T-helper 2 cell (primary cell): ENCODE data around the gene IL22RA1.

Source experiments
- DNase-seq, 5 experiments: peaks; one replicate each; pipeline versions ENCODE4 v3.0.0 to v3.0.0-alpha.2; 2012 to 2022

The IL22RA1 gene

DNA sequence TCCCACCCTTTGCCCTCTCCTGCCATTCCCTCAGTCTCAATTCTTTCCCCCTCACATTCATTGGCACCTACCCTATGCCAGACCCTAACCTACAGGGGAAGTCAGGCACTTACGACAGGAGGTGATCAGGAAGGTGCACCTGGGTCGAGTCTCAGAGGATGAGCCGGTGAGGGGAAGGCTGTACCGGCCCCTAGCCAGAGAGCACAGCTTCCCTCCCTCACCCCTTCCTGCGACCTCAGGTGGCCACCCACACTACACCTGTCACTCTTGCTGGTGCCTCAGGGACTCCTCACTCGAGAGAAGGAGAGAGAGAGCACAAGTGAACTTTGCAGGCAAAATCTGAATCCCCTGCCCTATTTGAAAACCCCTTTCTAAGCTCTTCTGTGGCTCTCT is 29.3 kb downstream of the IL22RA1 start:
- no peak for DNase-seq

DNA sequence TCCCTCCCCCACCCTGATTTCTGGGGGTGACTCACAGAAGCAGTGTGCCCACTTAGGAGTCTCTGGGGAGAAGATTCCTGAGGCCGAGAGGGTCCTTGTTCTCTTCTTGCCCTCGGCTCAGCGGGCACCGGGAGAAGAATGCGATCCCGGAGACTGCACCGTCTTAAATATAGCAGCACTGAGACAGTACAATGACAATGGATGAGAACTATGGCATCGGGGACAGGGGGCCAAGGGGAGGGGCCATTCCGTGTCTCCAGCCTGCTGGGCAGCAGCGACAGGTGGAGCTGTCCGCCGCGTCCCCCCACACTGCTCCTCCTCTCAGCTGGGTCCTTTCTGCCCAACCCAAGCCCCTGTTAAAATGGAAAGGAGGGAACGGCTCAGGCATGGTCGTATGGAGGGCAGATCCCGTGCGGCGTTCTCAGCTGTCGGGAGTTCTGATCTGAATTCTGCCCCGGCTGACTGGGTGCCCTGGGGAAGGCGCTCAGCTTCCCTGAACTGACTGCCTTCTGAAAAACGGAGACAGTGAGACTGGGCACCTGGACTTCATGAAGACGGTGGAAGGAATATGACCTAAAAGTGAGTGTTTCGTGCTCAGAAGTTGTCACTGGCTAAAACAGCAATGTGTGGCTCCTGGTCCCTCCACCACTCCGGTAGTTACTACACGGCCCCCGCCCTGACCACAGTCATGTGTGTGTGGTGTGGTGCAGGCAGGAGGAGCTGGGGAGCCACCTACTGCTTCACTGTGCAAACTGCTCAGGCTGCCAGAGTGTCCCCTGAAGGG is 30.8 kb downstream of the IL22RA1 start, which contains the start of gene MYOM3:
Gene MYOM3 (minus strand): TSS at position 140 of the 784 bp plus-strand sequence. CDS start 3,499 bp downstream, outside the sequence.
- peak in 4 of 5 experiments; percentile 13 to 79 (median 22) for DNase-seq

DNA sequence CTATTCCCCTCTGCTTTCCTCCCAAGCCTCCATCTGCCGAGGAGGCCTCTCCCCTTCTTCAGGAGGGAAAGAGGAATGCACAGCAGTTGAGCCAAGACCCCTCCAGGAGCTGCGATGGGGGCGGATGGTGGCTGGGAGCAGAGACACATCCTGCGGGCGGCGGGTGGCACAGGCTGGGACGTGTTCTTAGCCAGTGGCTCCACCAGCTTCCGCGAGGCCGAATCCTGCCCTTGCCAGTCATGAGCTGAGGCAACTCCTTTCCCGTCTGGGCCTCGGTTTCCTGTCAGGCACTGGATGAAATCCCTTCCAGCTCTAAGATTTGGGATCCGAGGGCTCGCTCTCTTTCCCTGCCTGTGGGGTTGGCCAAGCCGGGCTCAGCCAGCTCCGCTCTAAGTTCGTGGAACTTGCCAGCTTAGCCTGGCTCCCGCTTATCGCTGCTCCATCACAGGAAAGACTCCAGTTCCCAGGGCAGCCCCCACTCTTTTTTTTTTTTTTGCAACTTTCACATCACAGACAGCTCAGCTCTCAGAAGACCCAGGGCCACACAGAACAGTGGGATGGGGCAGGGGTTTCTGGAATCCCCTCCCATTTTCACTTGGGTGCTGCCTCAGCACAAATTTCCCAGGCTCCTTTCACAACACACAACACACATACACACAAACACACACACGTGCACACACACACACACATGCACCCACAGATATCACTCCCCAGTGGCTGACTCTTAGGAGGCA is 31.5 kb downstream of the IL22RA1 start:
- DNase-seq: no peak

DNA sequence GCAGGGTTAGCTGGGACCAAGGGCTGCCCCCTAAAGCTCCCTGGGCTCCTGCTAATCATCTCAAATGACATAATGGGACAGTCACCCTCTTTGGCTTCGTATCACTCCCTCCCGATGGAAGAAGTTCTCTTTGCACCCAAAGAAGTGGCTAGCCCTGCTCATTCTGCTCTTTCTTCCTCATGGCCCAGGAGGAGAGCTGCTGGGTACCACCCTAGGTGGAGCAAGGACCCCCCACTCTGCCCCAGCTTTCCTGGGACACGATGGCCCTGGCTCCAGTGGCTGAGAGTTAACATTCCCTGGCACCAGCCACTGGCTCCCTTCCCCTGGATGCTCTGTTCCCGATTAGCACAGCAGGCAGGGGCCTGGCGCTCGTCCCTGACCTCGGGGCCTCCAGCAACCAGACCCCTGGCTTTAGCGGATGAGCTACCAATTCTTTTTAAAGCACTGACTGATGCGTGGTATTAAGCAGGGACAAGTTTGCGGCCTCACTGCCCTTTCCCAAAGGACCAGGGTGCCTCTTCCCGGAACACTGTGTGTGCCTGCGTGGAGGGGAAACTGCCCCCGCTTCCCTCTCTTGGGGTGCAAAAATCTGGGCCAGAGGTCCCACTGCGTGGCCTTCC is 32.2 kb downstream of the IL22RA1 start:
- DNase-seq: no peak

DNA sequence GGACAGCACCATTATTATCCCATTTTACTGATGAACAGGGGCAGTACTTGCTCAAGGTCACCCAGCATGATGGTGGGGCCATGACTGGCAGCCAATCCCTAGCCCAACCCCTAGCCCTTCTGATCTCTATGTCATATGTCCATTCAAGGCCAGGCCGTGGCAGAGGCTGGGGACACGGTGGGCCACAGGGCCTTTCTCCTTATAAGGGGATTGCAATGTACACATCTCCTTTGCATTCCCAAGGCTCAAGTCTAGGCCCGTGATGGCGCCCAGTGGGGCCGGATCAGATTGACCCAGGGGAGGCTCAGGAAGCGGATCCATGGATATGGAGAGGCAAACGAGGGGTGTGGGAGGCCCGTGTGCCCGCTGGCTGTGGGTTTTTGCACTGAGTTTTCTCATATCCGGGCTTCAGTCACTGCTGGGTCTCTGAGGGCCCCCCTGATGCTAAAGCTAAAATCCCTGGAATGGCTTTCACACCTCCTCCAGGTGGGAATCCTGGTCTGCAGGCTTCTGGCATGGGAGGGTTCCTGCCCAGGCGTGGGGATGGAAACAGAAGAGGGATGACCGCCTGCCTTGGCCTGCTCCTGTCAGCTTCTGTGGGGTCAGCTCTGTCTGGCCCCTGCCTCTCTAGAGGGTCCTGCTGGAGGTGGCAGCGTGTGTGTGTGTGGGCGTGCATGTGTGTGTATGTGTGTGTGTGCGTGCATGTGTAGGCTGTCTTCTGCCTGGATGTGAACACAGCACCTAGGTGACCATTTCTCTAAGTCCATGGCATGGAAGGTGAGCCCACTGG is 33.1 kb downstream of the IL22RA1 start:
- DNase-seq: peak in 1 of 5 experiments; percentile 11

DNA sequence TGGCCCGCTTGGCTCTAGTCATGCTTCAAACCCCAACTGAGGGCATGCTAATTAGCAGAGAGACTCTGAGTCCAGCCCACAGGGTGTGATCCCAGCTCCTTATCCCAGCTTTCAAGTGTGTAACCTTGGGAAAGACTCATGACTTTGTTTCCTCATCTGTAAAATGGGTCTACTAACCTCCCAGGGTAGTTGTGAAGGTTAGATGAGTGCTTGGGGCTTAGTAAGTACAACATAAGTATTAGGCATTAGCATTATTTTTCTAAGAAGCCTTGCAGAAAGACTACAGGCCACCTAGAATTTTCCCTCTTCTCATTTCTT is 33.8 kb downstream of the IL22RA1 start:
- DNase-seq: no peak

DNA sequence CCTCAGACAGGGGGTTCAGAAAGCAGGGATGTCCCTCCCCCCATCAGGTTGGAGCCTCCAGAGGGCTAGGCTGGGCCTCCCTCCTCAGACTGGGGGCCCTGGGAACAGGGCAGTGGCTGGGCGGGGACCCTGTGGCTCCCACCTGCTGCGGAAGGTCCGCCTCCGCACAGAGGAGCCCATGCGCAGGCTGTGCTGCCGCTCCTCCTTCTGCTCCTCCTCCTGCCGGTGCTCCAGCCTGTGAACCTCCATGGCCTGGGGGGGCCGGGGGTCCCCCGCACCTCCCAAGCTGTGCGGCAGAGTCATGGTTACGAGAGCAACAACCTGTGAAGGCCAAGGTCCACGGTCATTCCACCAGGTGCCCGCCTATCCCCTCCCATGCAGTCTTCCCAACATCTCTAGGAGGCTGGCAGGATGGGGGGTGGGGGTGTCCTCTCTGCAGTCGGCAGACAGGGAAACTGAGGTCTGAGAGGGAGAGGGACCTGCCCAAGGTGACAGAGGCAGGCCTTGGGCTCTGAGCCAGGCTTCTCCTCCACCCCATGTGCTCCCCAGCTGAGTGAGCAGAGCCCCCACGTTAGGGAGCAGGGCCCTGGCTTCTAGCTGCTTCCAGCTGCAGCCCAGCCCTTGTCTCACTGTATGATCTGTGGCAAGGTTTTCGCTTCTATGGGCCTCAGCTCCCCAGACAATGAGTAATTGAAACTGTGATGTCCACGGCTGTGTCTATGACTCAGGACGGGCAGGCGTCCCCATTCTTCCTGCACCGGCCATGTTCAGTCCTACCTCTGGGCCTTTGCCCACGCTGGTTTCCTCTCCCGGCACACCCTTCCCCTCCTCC is 34.4 kb downstream of the IL22RA1 start:
- DNase-seq: no peak

DNA sequence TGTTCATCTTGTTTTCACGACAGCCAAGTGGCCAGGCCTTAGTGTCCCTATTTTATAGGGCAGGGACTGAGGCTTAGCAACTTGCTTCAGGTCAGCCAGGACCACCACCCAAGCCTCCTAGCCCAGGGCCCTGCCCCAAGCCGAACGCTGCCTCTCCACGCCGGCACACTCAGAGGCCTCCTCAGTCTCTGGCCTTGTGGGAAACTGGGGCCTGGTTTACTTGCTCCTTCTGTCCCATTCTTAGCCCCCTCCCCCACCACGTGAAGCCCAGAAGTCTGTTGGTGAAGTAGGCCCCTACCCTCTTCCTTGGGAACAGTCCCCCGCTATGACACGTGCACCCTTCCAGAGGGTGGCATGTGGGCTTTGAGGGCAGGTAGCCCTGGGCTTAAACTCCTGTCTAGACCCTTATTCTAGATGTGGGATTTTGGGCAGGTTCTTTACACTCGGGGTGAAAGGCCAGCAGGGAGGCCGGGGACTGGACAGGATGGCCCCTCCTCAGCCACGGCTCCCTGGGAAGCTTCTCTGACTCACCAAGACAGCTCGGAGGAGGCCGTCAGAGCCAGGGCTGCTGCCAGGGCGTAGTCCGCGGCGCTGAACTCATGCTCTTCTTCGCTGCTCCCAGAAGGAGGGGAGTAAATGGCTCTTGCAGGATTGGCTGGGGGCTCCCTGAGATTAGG is 35.3 kb downstream of the IL22RA1 start:
- DNase-seq: no peak

DNA sequence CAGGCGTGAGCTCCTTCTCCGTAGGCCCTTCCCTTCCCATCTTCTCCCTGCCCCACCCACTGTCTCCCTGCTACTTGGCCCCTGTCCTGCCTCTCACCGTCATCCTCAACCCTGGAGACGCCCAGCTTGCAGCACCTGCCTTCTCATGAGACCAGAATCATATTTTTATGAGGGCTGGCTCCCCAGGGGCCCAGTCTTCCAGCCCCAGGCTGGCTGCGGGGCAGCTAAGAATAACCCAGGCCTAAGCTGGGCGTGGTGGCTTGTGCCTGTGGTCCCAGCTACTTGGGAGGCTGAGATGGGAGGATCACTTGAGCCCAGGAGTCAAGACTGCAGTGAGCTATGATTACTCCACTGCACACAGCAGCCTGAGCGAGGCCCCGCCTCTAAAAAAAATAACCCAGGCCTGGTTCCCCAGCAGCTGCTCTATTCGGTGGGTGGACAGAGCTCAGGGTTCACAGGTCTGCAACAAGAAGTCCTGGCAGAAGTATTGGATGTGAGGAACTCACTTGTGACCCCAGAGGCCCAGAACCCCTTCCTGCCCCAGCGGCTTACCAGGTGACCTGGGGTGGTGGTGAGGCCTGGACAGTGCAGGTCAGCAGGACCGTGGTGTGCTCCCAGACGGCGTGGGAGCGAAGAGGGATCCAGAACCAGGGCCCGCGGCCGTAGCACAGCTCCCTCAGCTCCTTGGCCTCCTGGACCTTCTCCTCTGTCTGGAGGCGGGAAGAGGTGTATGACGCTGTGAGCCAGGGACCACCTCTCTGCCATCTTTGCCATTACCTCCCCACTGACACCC is 37.4 kb downstream of the IL22RA1 start:
- no peak for DNase-seq

DNA sequence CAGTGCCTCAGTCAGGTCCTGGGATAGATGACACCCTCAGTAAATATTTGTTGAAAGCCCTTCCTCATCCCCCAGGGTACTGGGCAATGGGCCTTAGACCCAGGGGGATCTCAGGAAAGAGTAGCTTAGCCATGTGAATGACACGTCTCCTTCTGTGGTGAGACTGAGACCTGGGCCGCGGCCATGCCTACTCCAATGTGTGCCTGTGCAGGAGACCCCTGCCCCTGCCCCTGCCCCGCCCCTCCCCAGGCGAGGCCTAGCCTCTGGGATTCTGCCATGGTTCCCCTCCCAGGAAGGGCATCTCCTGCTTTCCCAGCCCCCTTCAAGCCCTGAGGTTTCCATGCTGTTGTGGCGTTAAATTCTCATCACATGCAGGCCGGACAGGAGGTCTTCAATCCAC is 38.1 kb downstream of the IL22RA1 start:
- no peak for DNase-seq

DNA sequence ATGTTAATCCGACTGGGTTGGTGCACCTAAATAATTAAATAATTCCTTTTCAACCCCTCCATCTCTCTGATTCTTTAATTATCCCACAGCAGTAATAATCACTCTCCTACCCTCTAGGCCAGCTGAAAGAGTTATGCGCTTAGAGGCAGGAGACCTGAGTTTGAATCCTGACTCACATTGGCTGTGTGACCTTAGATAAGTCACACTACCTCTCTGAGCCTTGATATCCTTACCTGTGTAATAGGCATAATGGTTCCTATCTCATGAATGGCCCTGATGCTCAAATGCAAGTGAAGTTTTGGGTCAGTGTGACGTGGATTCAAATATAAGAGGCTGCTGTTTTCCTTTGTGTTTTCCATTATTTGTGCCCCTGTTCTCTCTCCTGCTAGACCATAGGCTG is 39.1 kb downstream of the IL22RA1 start:
- DNase-seq: no peak

DNA sequence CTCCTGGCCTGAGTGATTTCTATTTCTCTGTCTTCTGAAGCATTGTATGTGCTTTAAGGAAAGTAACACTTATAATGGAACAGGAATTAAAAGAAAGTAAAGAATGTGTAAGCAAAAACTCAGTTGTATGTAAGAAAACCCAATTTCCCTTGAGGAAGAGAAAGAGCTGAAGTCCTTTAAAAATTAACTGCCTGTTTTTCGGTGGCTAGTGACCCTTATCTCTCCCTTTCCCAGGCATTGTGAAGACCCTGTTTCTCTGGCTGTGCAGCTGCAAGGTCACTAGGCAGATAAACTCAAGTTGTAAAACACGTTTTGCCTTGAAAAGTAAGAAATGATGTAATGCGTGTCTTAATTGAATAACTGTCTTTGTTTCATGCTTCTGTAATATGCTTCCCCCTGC is 39.5 kb downstream of the IL22RA1 start:
- no peak for DNase-seq

DNA sequence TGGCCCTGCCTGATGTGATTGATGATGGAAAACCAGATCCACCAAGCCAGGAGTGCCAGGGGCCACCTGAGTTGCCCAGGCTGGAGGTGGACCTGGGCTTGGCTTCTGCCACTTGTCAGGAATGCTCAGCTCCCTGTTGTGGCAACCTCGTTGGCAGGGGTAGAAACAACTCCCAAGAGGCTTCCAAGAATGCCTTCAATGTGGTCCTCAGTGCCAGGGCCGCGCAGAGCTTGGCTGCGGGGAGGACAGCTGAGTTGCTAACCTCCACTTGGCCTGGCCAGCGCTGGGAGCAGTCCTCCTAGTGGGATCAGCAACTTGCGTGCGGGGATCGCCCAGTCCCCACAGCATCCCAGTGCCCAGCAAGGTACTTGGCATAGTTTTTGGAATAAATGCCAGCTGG is 40.0 kb downstream of the IL22RA1 start:
- DNase-seq: no peak

DNA sequence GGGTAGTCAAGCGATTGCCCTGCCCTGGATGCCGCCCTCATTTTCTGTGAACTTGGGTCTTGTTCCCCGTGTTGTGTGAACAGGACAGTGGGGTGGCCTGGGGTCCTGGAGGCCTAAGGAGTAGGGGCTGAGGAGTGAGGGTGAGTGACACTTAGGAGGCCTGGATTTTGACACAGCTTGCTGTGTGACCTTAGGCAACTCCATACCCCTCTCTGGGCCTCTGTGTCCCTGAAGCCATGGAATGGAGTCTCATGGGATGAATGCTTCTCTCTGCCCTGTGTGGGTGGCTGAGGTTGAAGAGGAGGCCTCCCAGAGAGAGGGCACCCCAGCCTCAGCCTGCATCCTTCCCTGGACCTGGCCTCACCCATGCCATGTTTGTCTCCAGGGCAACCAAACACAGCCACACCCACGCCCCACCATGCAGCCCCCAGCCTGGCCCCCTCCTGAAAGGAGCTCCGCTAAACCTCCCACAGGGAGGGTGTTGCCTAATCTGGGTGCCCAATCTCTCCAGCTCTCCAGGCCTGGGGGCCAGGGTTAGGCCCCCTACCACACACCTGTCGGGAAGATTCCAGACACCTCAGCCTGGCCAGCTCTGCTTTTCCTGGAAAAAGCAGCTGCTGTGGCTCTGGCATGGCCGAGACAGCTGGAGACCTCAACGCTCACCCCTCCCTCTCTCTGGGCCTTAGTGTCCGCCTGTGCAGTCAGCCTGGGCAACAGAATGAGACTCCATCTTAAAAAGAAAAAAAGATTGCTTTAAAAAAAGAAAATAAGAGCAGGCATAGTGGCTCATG is 40.9 kb downstream of the IL22RA1 start:
- DNase-seq: no peak

DNA sequence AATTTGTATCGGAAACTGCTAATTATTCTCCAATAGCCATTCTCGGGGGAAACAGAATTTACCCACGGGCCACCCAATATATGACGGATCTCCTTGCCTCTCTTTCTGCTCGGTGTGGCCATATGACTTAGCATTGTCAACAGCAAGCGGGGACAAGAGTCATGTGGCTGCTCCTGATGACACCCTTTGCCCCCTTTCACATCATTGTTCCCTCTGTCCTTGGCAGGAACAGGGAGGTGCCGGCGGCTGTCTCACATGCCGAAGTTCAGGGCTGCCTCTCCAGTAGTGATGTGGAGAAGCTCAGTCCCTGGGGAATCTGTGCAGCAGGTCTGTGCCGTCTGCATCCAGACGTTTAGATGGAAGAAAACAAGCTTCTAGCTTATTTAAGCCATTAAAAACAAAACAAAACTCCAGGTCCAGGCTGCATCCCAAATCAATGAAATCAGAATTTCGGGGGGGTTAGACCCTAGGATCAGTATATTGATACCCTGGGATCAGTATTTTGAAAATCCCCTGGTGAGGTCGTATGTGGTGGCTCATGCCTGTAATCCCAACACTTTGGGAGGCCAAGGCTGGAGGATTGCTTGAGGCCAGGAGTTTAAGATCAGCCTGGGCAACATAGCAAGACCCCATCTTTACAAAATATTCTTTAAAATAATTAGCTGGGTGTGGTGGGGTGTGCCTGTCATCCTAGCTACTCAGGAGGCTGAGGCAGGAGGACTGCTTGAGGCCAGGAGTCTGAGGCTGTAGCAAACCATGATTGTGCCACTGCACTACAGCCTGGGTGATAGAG is 41.8 kb downstream of the IL22RA1 start:
- no peak for DNase-seq

DNA sequence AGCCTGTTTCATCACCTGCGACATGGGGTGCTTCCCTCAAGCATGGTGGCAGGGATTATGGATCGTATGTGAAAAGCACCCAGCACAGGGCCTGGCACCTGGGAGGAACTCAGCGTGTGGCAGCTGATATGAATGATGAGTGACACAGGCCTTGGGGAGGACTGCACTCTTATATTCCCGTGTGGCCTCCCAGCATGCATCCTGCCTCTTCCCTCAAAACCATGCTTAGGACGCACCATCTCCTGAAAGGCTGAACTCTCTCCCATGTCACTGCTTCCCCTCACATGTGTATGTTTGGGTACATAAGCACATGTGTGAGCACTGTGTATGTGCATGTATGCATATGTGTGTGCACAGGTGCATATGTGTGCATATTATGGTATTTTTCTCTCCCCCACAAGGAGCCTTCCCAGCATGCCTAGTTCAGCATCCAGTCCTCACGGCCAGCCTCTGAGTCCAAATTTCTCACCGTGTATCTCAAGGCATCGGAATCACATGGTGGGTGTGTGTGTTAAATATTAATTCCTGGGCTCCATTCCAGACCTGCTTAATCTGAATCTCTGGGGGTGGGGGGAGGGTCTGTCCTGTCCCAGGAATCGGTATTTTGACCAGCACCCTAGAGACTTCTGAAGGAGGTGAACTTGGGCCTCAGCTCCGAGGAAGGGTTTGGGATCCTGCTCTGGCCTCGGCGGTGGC is 43.8 kb downstream of the IL22RA1 start:
- no peak for DNase-seq

DNA sequence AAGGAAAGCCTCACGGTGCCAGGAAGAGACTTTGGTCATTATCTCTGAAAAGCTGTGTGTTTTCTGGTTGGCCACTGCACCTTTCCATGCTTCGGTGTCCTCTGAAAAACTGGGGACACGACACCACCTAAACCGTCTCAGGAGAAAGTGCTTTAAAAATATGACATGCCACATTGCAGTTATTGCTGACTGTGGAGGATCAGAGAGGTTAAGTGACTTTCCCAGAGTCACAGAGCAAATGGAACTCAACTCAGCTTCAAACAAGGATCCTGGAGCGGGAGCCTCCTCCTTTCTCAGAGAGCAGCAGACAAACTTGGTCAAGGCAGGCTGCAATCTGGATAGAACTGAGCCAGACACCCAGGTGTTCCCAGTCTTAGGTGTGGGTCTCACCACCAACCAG is 44.8 kb downstream of the IL22RA1 start:
- no peak for DNase-seq

DNA sequence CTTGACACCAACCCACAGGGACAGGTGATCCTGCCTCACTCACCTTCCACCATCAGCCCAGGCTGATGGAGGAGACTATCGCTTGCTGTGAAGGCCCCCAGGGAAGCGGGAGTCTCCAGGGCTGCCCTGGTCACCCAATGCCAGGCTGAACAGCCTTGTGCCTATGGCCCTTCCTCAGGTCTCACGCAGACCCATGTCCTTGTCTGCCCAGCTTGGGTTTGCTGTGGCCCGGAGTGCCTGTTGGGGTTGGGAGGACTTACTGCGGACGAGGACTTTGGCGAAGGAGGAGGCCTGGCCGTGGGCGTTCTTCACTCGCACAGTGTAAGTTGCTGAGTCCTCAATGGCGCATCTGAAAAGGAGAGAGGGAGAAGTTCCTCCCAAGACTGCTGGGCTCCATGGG is 45.3 kb downstream of the IL22RA1 start:
- DNase-seq: no peak
